HG03135 (cell line): ENCODE data around the gene THSD7A.

Experiments used
- ATAC-seq: cut with Tn5 transposase; IDR thresholded peaks from one replicate; pipeline ENCODE4 v1.9.1; 2021; ENCODE audit warnings: mild to moderate bottlenecking, moderate library complexity; ENCODE audit not compliant: unreplicated experiment

THSD7A gene

GRCh38 chr7:11818281-11818680 lies 13.7 kb downstream of the THSD7A start:
- no peak for ATAC-seq

GRCh38 chr7:11817111-11817740 lies 14.8 kb downstream of the THSD7A start:
- ATAC-seq, result no peak

GRCh38 chr7:11811709-11812108 lies 20.3 kb downstream of the THSD7A start:
- ATAC-seq, result no peak

GRCh38 chr7:11810043-11810625 lies 21.9 kb downstream of the THSD7A start:
- ATAC-seq, result no peak

- ATAC-seq, result no peak
These were observed 25.0 kb downstream of the THSD7A start for GRCh38 chr7:11807000-11807399.

GRCh38 chr7:11804621-11805020 lies 27.4 kb downstream of the THSD7A start:
- no peak for ATAC-seq

GRCh38 chr7:11795231-11795630 lies 36.8 kb downstream of the THSD7A start:
- no peak for ATAC-seq

- no peak for ATAC-seq
These were observed 39.8 kb downstream of the THSD7A start for GRCh38 chr7:11792166-11792565.

- no peak for ATAC-seq
These were observed 43.4 kb downstream of the THSD7A start for GRCh38 chr7:11788568-11788967.

GRCh38 chr7:11787534-11787933 lies 44.5 kb downstream of the THSD7A start:
- ATAC-seq, result no peak

- ATAC-seq, result no peak
These were observed 45.8 kb downstream of the THSD7A start for GRCh38 chr7:11786186-11786585.

GRCh38 chr7:11784769-11785536 lies 47.0 kb downstream of the THSD7A start:
- no peak for ATAC-seq

- no peak for ATAC-seq
These were observed 51.9 kb downstream of the THSD7A start for GRCh38 chr7:11779864-11780674.

- no peak for ATAC-seq
These were observed 56.0 kb downstream of the THSD7A start for GRCh38 chr7:11776039-11776438.

GRCh38 chr7:11775401-11775800 lies 56.6 kb downstream of the THSD7A start:
- ATAC-seq, result no peak

- ATAC-seq, result no peak
These were observed 63.7 kb downstream of the THSD7A start for GRCh38 chr7:11768263-11768662.

GRCh38 chr7:11767148-11767547 lies 64.8 kb downstream of the THSD7A start:
- ATAC-seq, result no peak

- ATAC-seq, result no peak
These were observed 71.6 kb downstream of the THSD7A start for GRCh38 chr7:11760372-11760771.

GRCh38 chr7:11758627-11759111 lies 73.3 kb downstream of the THSD7A start:
- ATAC-seq, result no peak

GRCh38 chr7:11757153-11757552 lies 74.8 kb downstream of the THSD7A start:
- ATAC-seq, result no peak

GRCh38 chr7:11754933-11755332 lies 77.1 kb downstream of the THSD7A start:
- ATAC-seq, result no peak
